K562 (cell line): ENCODE measurements around the gene SYMPK. TPM values are rescaled to one million over a fixed set of nuclear protein-coding genes. Genes with fewer than 3 reads are reported as not detected.

ENCODE experiments used
- CEBPG ChIP-seq, 3 experiments: fragments of 200-800 bp in 1 of 3; sonication (Bioruptor generic) in 1 of 3; sonication (generic) in 1 of 3; formaldehyde crosslinking in 1 of 3; IDR thresholded peaks in 2 of 3; conservative IDR thresholded peaks in 1 of 3; 2 replicates each; pipeline versions ENCODE4 v1.6.1 to v1.8.0; 2016 to 2022; ENCODE audit warnings: missing compliant biosample characterization in 2 of 3, missing genetic modification characterization in 2 of 3, mild to moderate bottlenecking in 1 of 3, missing genetic modification reagents in 1 of 3
- CREB3L1 ChIP-seq: fragments of 450-650 bp; IDR thresholded peaks from 2 replicates; pipeline ENCODE4 v1.6.1; 2014; ENCODE audit warnings: low read depth, mild to moderate bottlenecking, moderate library complexity, borderline replicate concordance
- CSDE1 ChIP-seq, 2 experiments: fragments of 450-650 bp; IDR thresholded peaks; 2 replicates each; pipeline ENCODE4 v1.6.1; 2016; ENCODE audit warnings: mild to moderate bottlenecking in 1 of 2
- FOXP4 ChIP-seq: sonication (generic); formaldehyde crosslinking; IDR thresholded peaks from 2 replicates; pipeline ENCODE4 v1.8.0; 2022; ENCODE audit warnings: mild to moderate bottlenecking, missing genetic modification reagents, borderline replicate concordance
- HOXB6 ChIP-seq: fragments of 250-450 bp; sonication (Bioruptor Pico); IDR thresholded peaks from 2 replicates; pipeline ENCODE4 v1.5.1; 2022; ENCODE audit warnings: mild to moderate bottlenecking, borderline replicate concordance
- KLF13 ChIP-seq: fragments of 450-650 bp; IDR thresholded peaks from 2 replicates; pipeline ENCODE4 v1.6.1; 2016; ENCODE audit warnings: missing genetic modification characterization, low read depth, mild to moderate bottlenecking, missing compliant biosample characterization, moderate library complexity, borderline replicate concordance
- MYC ChIP-seq, 2 experiments: fragments of 250-450 bp in 1 of 2; sonication (Bioruptor Pico) in 1 of 2; IDR thresholded peaks; 2 replicates each; pipeline versions ENCODE4 v1.5.1 to v1.6.1; 2012 to 2021; ENCODE audit warnings: low read depth in 2 of 2, borderline replicate concordance in 1 of 2, improper control_type of control experiment in 1 of 2, low read length in 1 of 2, mild to moderate bottlenecking in 1 of 2, moderate library complexity in 1 of 2
- RB1 ChIP-seq: fragments of 450-650 bp; IDR thresholded peaks from 2 replicates; pipeline ENCODE4 v1.6.1; 2017; ENCODE audit warnings: low read depth, mild to moderate bottlenecking
- SP1 ChIP-seq: sonication (generic); formaldehyde crosslinking; IDR thresholded peaks from 2 replicates; pipeline ENCODE4 v1.8.1; 2022; ENCODE audit warnings: mild to moderate bottlenecking, missing genetic modification reagents
- U2AF2 ChIP-seq: fragments of 200-400 bp; formaldehyde crosslinking; optimal IDR thresholded peaks from 2 replicates; pipeline ENCODE3; 2017; ENCODE audit warnings: low read depth, mild to moderate bottlenecking, low read length
- XRCC5 ChIP-seq: fragments of 200-400 bp; formaldehyde crosslinking; IDR thresholded peaks from 2 replicates; pipeline ENCODE4 v1.6.1; 2017; ENCODE audit warnings: low read depth, mild to moderate bottlenecking, low read length
- ZFP1 ChIP-seq: fragments of 450-650 bp; formaldehyde crosslinking; IDR thresholded peaks from 2 replicates; pipeline ENCODE4 v1.4.0; 2020; ENCODE audit warnings: mild to moderate bottlenecking, mixed read lengths
- ZNF696 ChIP-seq: fragments of 250-450 bp; sonication (Bioruptor Pico); conservative IDR thresholded peaks from 2 replicates; pipeline ENCODE4 v1.4.0; 2020; ENCODE audit warnings: mild to moderate bottlenecking, moderate library complexity
- ZNF707 ChIP-seq: fragments of 250-450 bp; sonication (Bioruptor Pico); conservative IDR thresholded peaks from 2 replicates; pipeline ENCODE4 v1.8.0; 2022; ENCODE audit warnings: inconsistent platforms, mild to moderate bottlenecking, moderate library complexity
- ZNF785 ChIP-seq: fragments of 250-450 bp; sonication (Bioruptor Pico); IDR thresholded peaks from 2 replicates; pipeline ENCODE4 v1.4.0; 2020; ENCODE audit warnings: mild to moderate bottlenecking
- polyA plus RNA-seq, 8 experiments: library from polyadenylated mRNA; depleted of rRNA in 4 of 8; stranded (reverse) in 5 of 8; unstranded in 3 of 8; fragments of >200 nt; fragmentation: Nextera tagmentation in 2 of 8; fragmentation: Illumina TruSeq in 1 of 8; extraction: Ambion mirVana in 2 of 8; extraction: Trizol in 1 of 8; gene quantifications; 2 replicates each; pipeline versions ENCODE4 v1.2.1 to v1.2.3, GENCODE V29; 2011 to 2014; ENCODE audit warnings: inconsistent platforms in 1 of 8, missing spikeins in 1 of 8
- total RNA-seq, 7 experiments: library from RNA; depleted of rRNA in 6 of 7; stranded (reverse); fragments of >200 nt in 6 of 7; fragmentation: Illumina TruSeq in 2 of 7; extraction: Trizol in 2 of 7; gene quantifications; 2 replicates each; pipeline versions ENCODE4 v1.2.1 to v1.2.3, GENCODE V29; 2011 to 2021; ENCODE audit warnings: low replicate concordance in 1 of 7

The SYMPK gene
- total and polyA plus RNA-seq, 9 of the 15 experiments (the other 6 are each of a cell fraction or from before 2014, with no cell fraction given), result 0.73 to 95.5 (median 58.4) TPM

DNA sequence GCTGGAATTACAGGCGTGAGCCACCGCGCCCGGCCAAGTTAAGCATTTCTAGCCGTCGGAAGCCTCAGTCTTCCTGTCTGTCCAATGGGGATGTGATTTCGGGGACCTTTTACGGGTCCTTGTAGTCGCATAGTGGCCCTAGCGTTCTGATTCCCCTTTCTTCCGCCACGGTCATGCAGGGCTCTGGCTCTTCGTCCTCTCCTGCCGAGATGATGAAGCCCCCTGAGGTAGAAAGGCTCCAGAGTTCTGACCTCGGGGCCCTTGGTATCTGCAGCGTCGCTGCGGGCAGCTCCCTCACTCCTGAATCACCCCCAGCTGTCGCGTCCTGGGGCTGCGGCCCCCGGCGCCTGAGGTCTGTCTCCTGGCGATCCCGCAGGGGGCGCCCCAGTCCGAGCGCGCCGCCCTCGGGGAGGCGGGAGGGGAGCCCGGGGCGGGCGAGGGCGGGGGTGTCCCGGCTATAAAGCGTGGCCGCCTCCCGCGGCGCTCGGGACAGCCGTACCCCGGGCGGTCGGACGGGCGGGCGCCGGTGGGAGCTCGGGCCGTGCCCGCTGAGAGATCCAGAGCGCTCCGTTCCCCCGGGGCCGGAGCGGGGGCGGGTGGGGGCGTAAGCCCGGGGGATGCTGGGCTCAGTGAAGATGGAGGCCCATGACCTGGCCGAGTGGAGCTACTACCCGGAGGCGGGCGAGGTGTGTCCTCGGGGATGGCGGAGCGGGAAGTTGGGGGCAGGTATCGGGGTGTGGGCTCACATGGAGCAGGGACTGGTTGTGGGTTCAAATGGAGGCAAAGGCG, 1.1 kb upstream of the SYMPK start, which contains the start of gene FOXA3 (continued):
- no peak for TF ChIP-seq SP1
- TF ChIP-seq RB1, result peak; percentile 88
- no peak for TF ChIP-seq ZFP1 (CRISPR knock-in tag)
- no peak for TF ChIP-seq FOXP4
- no peak for TF ChIP-seq ZNF785
- no peak for TF ChIP-seq HOXB6 (CRISPR knock-in tag)
- TF ChIP-seq XRCC5, result peak; percentile 41; the same call in 1 of the 2 replicates
- TF ChIP-seq KLF13 (tag), result no peak
- no peak for TF ChIP-seq CREB3L1
- TF ChIP-seq CEBPG (CRISPR knock-in tag; IDR thresholded peaks at IDR 0.05), result no peak
- TF ChIP-seq CEBPG (tag; conservative IDR thresholded peaks at IDR 0.05 in 1 of 2, IDR thresholded peaks at IDR 0.05 in 1 of 2), result no peak
- TF ChIP-seq CSDE1 (IDR thresholded peaks at IDR 0.05), result no peak
- no peak for TF ChIP-seq U2AF2
- TF ChIP-seq MYC (IDR thresholded peaks at IDR 0.05; ENCODE audit: low read depth, low read length), result peak; percentile 57; the same call in 1 of the 2 replicates
- no peak for TF ChIP-seq MYC (CRISPR knock-in tag; IDR thresholded peaks at IDR 0.05; ENCODE audit: borderline replicate concordance, low read depth)
- no peak for TF ChIP-seq ZNF696 (CRISPR knock-in tag)
- TF ChIP-seq ZNF707 (CRISPR knock-in tag), result no peak
